HG03354 (cell line): ENCODE measurements around the gene NRP2.
A peak's percentile ranks its signal among the peaks of the same experiment; 100 is the strongest.

Experiments used
- ATAC-seq: cut with Tn5 transposase; IDR thresholded peaks from one replicate; pipeline ENCODE4 v1.9.1; 2021; ENCODE audit warnings: mild to moderate bottlenecking; ENCODE audit not compliant: unreplicated experiment, poor library complexity, severe bottlenecking

NRP2 gene, protein sequence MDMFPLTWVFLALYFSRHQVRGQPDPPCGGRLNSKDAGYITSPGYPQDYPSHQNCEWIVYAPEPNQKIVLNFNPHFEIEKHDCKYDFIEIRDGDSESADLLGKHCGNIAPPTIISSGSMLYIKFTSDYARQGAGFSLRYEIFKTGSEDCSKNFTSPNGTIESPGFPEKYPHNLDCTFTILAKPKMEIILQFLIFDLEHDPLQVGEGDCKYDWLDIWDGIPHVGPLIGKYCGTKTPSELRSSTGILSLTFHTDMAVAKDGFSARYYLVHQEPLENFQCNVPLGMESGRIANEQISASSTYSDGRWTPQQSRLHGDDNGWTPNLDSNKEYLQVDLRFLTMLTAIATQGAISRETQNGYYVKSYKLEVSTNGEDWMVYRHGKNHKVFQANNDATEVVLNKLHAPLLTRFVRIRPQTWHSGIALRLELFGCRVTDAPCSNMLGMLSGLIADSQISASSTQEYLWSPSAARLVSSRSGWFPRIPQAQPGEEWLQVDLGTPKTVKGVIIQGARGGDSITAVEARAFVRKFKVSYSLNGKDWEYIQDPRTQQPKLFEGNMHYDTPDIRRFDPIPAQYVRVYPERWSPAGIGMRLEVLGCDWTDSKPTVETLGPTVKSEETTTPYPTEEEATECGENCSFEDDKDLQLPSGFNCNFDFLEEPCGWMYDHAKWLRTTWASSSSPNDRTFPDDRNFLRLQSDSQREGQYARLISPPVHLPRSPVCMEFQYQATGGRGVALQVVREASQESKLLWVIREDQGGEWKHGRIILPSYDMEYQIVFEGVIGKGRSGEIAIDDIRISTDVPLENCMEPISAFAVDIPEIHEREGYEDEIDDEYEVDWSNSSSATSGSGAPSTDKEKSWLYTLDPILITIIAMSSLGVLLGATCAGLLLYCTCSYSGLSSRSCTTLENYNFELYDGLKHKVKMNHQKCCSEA

DNA sequence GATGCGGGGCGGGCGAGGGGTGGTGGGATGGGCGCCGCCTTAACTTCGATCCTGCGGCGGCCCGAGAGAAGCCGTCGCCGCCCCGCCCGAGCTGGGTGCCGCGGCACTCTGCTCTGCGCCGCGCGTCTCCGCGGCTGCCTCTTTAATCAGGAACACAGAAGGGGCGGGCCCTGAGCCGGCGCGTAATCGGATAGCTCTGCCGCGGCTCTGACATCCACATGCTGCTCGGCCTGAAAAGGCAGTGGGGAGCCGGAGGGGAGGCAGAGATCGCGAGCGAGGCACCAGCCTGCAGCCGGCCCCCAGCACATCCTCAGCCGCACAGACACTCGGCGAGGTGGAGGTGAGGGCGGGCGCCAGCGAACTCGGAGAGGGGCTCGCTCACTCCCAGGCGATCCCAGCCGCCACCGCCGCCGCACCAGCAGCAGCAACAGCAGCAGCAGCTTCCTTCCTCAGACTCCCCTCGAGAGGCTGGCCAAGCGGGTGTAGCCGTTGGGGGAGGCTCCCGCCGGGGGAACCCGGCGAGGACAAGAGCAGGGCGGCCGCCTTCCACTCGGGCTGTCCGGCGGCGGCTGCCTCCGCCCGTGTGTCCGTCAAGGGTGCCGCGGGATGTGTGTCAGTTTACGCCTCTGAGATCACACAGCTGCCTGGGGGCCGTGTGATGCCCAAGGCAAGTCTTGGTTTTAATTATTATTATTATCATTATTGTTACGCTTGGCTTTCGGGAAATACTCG, at the start of gene NRP2:
TSS of gene NRP2 (plus strand) at position 263 of the 732 bp plus-strand sequence. CDS start 790 bp downstream, outside the sequence.
- peak; percentile 71 for ATAC-seq

DNA sequence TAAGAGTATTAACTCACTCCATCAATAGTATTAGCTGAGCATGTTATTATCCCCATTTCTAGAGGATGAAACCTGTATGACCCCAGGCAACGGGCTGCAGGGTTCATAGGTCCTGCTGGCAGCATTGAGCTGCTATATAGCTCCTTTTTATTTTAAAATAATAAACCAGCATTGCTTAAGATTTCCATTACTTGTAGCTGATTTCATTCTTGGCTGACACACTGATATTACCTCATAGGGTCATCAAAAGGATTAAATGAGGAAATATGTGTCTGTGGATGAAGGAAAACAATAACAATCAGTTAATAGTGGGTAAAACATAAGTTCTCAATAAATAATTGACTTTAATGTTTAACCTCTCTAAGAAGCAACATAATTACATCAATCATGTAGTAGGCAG, 48.3 kb upstream of the NRP2 start:
- ATAC-seq: no peak

DNA sequence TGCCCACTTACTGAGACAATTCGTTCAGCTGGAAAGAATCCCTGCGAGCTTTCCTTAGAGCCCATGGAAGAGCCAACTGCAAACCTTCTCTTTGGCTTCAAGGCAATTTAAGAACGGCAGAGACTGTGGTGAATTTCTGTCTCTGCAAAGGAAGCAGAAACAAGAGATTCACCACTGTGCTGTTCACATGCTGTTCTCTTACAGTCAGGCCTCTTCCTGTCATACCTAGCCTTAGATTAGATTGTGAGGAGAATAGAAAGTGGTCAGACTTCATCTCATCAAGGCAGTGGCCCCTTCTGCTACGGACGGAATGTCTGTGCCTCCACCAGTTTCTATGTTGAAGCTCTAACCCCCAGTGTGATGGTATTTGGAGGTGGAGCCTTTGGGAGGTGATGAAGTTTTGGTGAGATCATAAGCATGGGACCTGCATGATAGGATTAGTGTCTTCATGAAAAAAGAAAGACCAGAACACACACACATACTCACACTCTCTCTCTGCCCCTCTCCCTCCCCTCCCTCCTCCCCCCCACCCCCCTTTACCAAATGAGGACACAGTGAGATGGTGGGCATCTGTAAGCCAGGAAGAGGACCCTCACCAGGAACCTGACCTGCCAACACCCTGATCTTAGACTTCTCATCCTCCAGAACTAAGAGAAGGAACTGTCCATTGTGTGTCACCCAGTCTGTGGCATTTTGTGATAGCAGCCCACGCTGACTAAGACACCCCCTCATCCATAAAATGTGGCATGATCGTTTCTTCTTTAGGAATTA, 45.6 kb upstream of the NRP2 start:
- ATAC-seq: no peak

DNA sequence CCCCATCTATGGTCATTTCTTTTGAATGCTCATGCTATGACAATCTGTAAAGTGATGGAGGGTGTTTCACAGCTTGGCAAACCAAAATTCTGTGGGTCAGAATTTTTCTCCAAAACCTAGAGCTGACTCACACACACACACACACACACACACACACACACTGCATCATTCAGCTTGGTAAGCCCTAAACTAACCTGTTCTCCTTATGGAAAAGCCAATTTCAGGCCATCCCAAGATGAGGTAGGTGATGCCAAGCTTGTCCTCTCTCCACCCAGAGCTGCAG, 45.0 kb upstream of the NRP2 start:
- no peak for ATAC-seq

DNA sequence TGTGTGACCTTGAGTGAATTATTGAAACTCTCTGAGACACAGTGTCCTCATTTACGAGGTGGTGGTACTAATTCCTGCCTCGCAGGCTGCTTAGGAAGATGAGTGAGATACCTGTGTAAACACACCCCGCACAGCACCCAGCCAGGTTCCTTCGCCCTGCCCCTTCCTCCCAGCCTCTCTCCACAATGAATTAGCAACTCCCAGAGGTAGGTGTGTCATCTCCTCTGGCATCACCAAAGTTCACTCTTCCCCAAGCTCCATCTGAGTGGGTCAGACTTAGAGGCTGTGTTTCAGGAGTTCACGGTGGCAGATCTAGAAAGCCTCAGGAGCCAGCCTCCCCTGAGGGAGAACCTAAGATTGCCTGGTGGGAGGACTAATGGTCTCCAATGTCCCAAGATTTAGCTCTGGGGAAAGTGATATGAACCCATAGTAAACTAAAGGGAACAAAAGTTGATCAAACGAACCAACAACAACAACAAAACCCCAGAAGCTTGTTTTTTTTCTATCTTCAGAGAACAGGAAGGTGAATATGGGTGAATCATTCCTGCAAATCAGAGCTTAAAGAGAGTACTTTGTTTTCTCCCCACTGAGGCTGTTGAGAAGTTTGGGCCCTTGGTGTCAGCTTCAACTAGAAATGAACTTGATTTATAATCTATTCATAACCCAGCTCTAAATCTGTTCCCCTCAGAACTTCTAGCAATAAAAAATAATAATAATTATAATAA, 44.4 kb upstream of the NRP2 start:
- ATAC-seq: no peak

DNA sequence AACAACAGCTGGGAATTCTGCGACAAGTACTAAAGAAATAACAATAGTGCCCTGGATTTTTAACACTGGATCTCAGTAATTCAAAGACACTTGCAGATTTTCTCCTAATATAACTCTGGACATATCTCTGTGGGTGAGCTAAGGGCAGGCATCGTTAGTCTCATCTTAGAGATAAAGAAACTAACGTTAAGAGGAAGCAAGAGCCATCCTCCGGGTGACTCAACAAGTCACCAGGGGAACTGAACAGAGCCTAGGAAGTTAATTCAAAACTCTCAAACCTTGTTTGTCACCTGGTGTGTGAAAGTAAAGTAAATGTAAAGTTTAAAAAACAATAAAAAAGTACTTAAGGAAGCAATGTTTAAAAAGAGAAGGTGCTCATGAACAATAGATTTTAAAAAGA, 41.6 kb upstream of the NRP2 start:
- ATAC-seq: no peak

DNA sequence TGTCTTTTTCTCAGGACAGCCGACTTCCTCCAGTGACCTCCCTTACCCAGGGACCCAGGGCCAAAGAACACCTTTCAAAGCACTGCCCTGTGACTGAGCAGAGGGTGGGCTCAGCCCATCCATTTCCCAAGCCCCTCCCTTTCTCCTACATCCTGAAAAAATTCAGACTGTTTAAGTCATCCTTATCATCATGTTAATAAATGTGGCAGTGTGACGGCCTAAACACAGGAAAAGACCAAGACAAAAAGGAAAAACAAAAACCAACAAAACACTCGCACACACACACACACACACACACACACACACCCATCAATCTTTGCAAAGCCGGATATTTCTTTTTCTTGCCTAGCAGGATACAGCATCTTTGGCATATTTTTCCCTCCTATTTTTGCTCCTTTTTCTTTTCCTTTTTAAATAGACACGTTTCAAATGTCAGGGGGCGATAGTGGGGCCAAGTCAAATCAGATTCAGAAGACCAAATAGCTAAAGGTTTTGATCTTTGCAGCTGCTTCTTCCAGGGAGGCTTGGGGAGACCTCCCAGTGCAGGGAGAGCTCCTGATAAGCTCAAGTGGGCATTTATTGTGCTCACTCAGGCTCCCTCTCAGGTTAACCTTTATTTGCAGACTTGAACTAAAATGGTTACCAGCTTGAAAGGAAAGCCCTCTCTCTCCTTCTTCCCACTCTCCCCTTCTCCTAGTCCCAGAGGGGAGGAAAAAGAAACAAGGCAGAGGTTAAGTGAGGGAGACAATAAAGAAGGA, 39.5 kb upstream of the NRP2 start:
- no peak for ATAC-seq

DNA sequence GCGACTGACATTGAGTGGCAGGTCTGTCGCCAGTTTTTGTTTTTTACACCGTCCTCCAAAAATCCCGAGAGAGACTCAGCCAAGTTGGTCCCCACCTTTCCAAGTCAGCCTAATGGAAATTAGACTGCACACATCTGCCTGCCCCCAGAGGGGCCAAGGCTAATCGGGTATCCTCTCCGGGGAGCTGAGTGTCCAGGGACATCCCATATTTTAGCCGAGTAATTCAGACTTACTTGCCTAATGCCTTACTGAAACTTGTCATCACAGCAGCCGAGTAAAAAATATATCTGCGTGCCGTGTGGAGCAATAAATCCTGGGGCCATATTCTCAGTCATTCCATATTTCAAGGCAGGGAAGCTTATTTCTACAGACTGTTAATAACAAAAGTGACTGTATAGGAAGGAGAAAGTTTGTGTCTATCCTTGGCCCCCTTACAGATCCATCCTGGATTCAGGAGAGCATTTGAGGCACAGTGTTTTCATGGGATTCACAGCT, 38.9 kb upstream of the NRP2 start:
- no peak for ATAC-seq

DNA sequence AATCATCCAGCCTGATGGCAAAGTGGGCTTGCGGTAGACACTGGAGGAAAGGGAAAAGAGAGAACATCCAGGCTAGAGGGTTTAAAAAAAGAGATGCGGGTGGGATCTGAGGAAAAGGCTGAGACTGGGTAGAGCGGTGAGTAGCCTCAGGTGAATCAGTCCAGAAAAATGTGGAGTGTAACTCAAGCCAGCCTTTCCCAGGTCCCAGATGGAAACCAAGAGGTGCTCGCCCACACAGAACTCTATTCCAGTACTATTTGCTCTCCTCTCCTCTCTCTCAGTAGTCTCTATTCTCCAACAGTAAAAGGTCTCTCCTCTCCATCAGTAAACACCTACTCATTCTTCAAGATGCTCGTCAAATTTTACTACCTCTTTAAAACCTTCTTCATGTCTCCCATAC, 38.3 kb upstream of the NRP2 start:
- ATAC-seq: no peak

DNA sequence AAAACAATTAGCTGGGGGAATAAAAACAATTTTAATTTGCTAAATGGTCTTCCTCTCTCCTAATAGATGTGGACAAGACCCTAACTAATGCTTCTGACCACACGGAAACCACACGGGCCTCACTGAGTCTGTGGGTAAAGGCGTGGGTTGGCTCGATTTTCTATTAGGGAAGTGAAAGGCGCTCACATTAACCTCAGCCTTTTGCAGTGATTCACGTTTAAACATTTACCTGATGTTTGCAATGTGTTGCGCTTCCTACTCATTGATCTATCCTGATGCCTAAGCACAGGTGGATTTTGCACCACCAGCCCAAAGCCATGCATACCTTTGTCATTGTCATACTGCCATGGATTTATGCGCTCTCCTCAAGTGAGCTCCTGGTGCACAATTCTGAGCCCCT, 35.6 kb upstream of the NRP2 start:
- peak; percentile 99 for ATAC-seq

DNA sequence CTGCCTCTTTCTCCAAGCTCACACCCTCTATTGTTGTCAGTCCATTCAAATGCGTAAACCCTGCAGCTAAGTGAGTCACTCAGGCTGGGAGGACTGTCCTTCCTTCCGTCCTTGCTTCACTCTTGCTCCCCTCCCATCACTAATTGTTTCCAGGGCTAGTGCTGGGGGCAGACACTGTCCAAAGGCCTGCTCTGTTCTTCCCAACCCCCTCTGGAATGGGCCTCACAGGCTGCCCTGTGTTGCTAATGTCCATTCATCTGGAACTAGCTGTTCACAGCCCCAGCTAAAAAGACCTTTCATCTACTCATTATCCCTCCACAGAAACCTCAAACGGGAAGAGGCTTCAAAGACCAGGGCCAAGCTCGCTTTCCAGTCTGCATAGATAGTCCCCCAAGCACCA, 31.9 kb upstream of the NRP2 start:
- no peak for ATAC-seq

DNA sequence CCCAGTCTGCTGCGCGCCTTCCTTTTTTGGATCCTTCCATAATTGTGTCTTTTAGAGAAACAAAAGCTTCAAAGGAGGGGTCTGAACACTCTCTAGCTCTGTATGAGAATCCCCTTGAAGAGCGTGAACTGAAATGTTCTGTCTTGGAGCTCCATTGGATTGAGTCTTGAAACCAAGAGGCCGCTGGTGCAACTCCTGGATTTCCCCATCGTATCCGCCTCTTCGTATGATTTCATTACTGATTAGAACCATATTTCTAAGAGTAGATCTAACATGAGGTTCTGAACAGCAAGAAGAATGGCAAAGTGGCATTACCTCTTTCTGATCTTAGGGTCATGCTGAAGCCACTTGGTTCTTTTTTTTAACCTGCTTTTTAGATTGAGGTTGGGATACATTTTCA, 31.4 kb upstream of the NRP2 start:
- ATAC-seq: no peak

DNA sequence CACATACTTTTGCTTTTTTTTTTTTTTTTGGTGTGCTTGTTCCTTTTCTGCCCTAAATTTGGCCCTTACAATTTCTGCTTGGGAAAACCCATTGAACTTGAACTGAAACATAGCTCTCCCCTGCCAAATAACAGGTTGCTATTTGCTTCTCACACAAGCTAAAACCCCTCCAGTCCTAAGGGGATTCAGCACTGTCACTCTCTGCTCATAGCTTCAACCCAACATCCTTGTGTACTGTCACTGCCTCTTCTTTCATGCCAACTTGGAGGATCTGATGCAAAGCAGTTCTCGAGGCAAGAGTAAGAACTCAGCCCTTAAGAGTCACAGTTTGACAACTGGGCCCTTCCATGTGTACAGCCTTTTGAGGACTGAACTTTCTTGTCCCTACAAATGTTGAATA, 30.6 kb upstream of the NRP2 start:
- no peak for ATAC-seq

DNA sequence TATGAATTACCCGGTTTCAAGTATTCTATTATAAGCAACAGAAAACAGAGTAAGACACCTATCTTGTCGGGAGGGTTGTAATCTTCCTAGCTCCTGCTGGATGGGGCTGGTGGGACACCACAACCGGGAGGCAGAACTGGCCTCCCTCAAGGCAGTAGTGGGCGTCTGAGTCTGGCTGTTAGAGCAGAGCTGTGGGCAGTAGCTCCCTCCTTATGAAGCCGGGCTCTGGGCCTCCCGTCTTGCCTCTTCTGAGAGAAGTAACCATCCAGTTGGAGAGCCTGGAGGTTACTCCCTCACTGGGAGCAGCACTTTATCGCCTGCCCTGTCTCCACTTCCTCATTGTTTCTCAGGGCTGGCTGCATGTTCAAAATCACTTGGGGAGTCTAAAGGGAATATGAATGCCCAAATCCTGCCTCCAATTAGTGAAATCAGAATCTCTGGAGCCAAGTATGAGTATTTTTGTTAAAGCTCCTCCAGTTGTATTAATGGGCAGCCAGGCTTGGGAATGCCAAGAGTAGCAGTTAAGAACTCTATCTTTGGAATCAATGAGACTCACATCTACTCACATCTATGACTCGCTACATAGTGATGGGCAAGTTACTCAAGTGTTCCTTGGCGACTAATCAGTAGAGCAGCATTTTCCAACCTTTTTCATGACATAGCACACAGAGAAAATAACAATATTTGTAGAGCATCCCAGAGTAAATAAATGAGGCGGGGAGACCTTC, 27.3 kb upstream of the NRP2 start:
- no peak for ATAC-seq

DNA sequence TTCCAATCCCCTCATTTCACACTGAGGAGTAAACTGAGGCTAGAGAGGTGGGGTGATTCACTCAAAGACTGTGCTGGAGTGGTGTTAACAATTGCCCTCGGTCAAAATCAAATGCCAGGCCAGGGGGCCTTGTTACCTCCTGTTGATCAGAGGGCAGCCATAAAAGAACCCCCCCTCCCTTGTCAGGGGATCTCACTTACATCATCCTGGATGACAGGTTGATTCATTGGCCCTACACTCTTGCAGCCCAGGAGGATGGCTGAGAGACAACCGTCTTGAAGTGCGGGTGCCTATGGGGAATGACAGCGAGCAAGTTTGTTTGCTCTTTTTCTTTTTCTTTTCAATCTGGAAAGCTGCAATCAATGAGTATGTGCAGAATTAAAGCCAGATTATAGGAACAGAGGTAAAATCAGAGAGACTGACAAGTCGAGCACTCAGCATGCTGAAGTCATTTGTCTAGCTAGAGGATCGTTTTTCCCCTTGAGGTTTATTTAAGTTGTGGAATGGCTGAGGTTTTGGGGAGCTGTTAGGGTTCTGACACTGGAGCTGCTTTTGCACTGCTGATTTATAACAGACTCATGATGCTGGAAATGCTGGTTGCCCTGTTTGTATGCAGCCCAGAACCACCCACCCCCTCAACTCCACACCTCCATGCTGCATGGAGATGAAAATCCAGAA, 26.4 kb upstream of the NRP2 start:
- no peak for ATAC-seq

DNA sequence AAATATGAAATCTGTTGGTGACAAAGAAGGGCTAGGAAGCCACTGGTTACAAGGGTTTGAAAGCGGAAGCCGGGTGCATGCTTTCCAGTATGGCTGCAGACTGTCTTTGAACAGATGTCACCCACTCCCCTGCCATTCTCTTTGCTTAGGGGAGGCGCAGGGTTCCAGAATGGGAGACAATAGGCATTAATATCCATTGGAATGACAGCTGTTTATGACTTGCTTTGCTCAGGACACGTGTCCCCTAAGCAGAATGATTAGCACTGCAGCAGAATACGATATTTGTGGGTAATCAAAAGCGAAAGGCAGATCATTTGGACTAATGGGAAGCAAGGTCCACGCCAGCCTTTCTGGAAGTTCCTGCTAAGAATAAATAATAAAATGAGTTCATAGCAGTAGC, 25.8 kb upstream of the NRP2 start:
- ATAC-seq: no peak

DNA sequence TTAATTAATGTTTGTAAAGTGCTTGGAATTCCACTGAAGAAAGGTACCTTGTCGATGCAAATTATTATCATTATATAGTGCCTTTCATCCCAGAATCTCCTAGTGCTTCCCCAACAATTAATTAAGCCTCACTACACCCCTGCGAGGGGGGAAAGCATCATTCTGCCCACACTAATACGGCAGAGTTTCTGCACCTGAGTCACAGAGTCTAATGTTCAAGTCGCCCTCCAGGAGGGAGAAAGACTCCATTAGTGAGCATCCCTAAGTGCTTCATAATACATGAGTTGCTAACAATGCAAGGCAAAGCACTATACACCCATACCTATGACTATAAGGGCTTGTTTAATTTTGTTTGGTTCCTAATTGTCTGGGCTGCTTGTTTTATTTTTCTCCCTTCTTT, 25.4 kb upstream of the NRP2 start:
- ATAC-seq: no peak
